Sigmoid colon (tissue), 7 donors: ENCODE measurements around the gene FNTB. TPM values are rescaled to one million over a fixed set of nuclear protein-coding genes. Genes with fewer than 3 reads are reported as not detected.

Experiments used
- DNase-seq: peaks from one replicate; pipeline ENCODE4 v3.0.0-alpha.2; 2019
- H3K27ac ChIP-seq, 4 donors: fragments of 200-600 bp; sonication (generic); one replicate each; pipeline ENCODE4 v1.5.1; 2016 to 2019; ENCODE audit warnings: mild to moderate bottlenecking in 1 of 4
- H3K27me3 ChIP-seq, 3 donors: fragments of 200-600 bp; sonication (generic); one replicate each; pipeline ENCODE4 v1.5.1; 2019; ENCODE audit warnings: mild to moderate bottlenecking in 1 of 3
- H3K36me3 ChIP-seq, 4 donors: fragments of 200-600 bp; sonication (generic); one replicate each; pipeline ENCODE4 v1.5.1; 2016 to 2019
- H3K4me1 ChIP-seq, 4 donors: fragments of 200-600 bp; sonication (generic); one replicate each; pipeline ENCODE4 v1.5.1; 2017 to 2019
- H3K4me3 ChIP-seq, 4 donors: fragments of 200-600 bp; sonication (generic); one replicate each; pipeline ENCODE4 v1.5.1; 2017 to 2019; ENCODE audit warnings: mild to moderate bottlenecking in 2 of 4, moderate library complexity in 1 of 4
- H3K9me3 ChIP-seq, 4 donors: fragments of 200-600 bp in 3 of 4; sonication (generic) in 3 of 4; one replicate each; pipeline versions ENCODE4 v1.5.1 to v1.6.1; 2013 to 2019
- CTCF ChIP-seq, 4 experiments: fragments of 450-650 bp in 3 of 4; fragments of 200-600 bp in 1 of 4; IDR thresholded peaks; one replicate each; pipeline ENCODE4 v1.5.1; 2016 to 2019; ENCODE audit warnings: antibody characterized with exemption in 4 of 4, mild to moderate bottlenecking in 3 of 4, moderate library complexity in 2 of 4
- EP300 ChIP-seq, 4 donors: sonication (generic); formaldehyde crosslinking; IDR thresholded peaks; one replicate each; pipeline ENCODE4 v1.6.1; 2017; ENCODE audit warnings: antibody characterized with exemption in 4 of 4
- POLR2A ChIP-seq, 2 donors: fragments of 450-650 bp; IDR thresholded peaks; one replicate each; pipeline ENCODE4 v1.6.1; 2016; ENCODE audit warnings: antibody characterized with exemption in 2 of 2, mild to moderate bottlenecking in 2 of 2, moderate library complexity in 2 of 2
- POLR2AphosphoS5 ChIP-seq, 4 donors: sonication (generic); formaldehyde crosslinking; IDR thresholded peaks; one replicate each; pipeline ENCODE4 v1.6.1; 2017; ENCODE audit warnings: antibody characterized with exemption in 4 of 4
- WGBS, 2 donors: extraction: QIAGEN DNeasy Blood & Tissue Kit; methylation state at CpG; one replicate each; pipeline ENCODE4 v1.1.7; 2013; 5-methylcytosine and 5-hydroxymethylcytosine counted together
- intact Hi-C: fragments of 100-400 bp; cut with DNase I; formaldehyde crosslinking; loops from one replicate; pipeline ENCODE4 v1.15.1; 2023
- polyA plus RNA-seq, 3 donors: library from polyadenylated mRNA; stranded (reverse); fragments of 200-250 nt; gene quantifications; one replicate each; pipeline ENCODE4 v1.2.3, GENCODE V29; 2013
- total RNA-seq, 4 donors: library from RNA; depleted of rRNA; stranded (reverse); fragments of >200 nt; gene quantifications; one replicate each; pipeline ENCODE4 v1.1.0, GENCODE V29; 2016
- donor health status: healthy with polysubstance abuse.
- donor health status: Bipolar disorder and iron deficiency.
- donor health status: healthy.

Gene FNTB
- total and polyA plus RNA-seq, 7 donors, result 6.9 to 13.0 (median 10.7) TPM

DNA sequence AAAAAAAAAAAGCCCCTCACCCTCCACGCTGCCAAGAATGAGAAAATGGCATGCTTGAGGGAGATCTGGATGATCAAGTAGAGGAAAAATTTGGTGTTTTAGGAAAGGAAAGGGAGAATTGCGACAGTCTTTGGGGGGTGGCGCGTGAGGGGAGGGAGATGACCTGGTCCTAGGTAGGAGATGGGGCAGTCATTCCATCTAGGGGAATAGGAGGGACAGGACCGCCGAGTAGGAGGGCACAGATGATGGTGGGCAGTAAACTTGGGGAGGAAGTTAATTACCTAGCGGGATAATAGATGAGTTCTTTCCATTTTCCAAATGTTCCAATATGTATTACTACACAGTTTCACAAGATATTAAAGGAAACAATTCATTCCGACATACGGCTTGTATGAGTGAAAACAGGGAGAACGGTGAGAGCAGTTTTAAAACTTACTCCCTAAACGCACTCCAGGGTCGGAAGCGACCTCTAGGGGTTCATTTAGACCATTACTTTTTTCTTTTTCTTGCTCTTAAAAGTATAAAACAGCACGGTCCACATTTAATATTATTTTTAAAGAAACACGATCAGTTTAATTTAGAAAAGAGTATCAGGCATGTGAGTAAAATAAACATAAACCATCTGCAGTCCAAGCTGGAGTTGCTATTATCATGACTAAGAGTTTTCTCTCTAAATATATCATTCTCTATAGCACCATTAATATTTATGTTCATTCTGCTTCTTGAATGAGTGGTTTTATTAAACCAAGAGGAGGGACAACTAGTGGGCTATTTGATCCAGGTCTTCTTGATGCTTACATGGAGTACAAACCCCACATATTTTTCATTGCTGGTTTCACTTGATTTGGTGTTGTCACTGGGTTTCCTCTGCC, 3.0 kb upstream of the FNTB start:
- TF ChIP-seq CTCF (IDR thresholded peaks at IDR 0.05) (peak in 2 of 4 experiments; percentile 54 to 68), POLR2AphosphoS5 (IDR thresholded peaks at IDR 0.05) (no peak)
- DNase-seq, result no peak
- no peaks in the 10 kb centered on the region for H3K36me3 ChIP-seq
- H3K9me3 ChIP-seq, result no peaks in the 10 kb centered on the region
- 9% methylated on average over 15 of the region's 15 CpGs for WGBS, 2 donors
- no peaks in the 10 kb centered on the region for H3K27me3 ChIP-seq
- no peak overlapping the region for H3K27ac ChIP-seq
- H3K4me1 ChIP-seq, result peaks cover 0 to 17% (median 15%) of the 10 kb centered on the region in 4 donors
- intact Hi-C loops, result loop anchor here (1.0 kb wide), 1 partner anchor 159 kb away; no protein-coding TSS in a partner anchor
- H3K4me3 ChIP-seq, result peak overlapping the region in 1 of 4 donors; percentile 24

DNA sequence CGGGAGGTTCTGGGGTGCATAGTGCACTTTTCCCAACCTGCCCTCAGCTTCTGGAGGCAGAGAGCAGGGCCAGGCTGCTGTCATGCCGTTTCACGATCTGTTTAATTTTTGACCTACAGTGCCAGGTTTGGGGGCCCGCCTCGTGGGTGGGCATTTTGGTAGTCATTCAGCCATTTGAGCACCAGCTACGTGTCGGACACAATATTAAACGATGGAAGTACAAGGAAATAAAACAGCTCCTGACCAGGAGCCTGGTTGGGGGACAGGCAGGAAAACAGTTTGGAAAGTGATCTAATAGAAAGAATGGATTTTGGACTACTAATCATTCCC, 708 bp downstream of the FNTB start:
- TF ChIP-seq CTCF (IDR thresholded peaks at IDR 0.05) (no peak), POLR2A (IDR thresholded peaks at IDR 0.05) (no peak), EP300 (IDR thresholded peaks at IDR 0.05) (no peak), POLR2AphosphoS5 (IDR thresholded peaks at IDR 0.05) (no peak)
- no peak for DNase-seq
- H3K4me3 ChIP-seq, result peak overlapping the region; percentile 63 to 84 (median 67)
- WGBS, 2 donors, result 1% methylated on average over 8 of the region's 8 CpGs
- H3K27me3 ChIP-seq, result no peaks in the 10 kb centered on the region
- no peaks in the 10 kb centered on the region for H3K36me3 ChIP-seq
- no peaks in the 10 kb centered on the region for H3K9me3 ChIP-seq
- peak overlapping the region; percentile 82 to 90 (median 88) for H3K27ac ChIP-seq
- H3K4me1 ChIP-seq, result peaks cover 0 to 22% (median 15%) of the 10 kb centered on the region in 4 donors
- intact Hi-C loops, result loop anchor here (1.0 to 5.0 kb wide), 4 partner anchors 75 to 840 kb away; partner anchors contain the start of genes CHURC1 and MAX

GRCh38 chr14:64990296-64990695, 3.6 kb downstream of the FNTB start:
- no peak for DNase-seq
- Histone ChIP-seq H3K9me3 (no peaks in the 10 kb centered on the region), H3K4me3 (no peak overlapping the region), H3K27me3 (no peaks in the 10 kb centered on the region), H3K36me3 (no peaks in the 10 kb centered on the region), H3K27ac (no peak overlapping the region), H3K4me1 (peaks cover 0 to 18% (median 11%) of the 10 kb centered on the region in 4 donors)
- no peak for TF ChIP-seq CTCF (IDR thresholded peaks at IDR 0.05)
- TF ChIP-seq EP300 (IDR thresholded peaks at IDR 0.05), result no peak
- TF ChIP-seq POLR2A (IDR thresholded peaks at IDR 0.05), result no peak
- no peak for TF ChIP-seq POLR2AphosphoS5 (IDR thresholded peaks at IDR 0.05)
- WGBS, 2 donors, result 54 to 86% methylated on average over 3 of the region's 3 CpGs
- intact Hi-C loops, result no loop called here

- Histone ChIP-seq H3K4me1 (peaks cover 0 to 18% (median 11%) of the 10 kb centered on the region in 4 donors), H3K27me3 (no peaks in the 10 kb centered on the region), H3K4me3 (no peak overlapping the region), H3K27ac (no peak overlapping the region), H3K9me3 (no peaks in the 10 kb centered on the region), H3K36me3 (no peaks in the 10 kb centered on the region)
- TF ChIP-seq EP300 (IDR thresholded peaks at IDR 0.05) (no peak), CTCF (IDR thresholded peaks at IDR 0.05) (no peak), POLR2A (IDR thresholded peaks at IDR 0.05) (no peak), POLR2AphosphoS5 (IDR thresholded peaks at IDR 0.05) (no peak)
- intact Hi-C loops, result no loop called here
- no peak for DNase-seq
- WGBS, 2 donors, result 92 to 95% methylated on average over 4 of the region's 4 CpGs
Observed at GRCh38 chr14:64990939-64991338, 4.2 kb downstream of the FNTB start.
